Activated CD8-positive, alpha-beta T cell treated with anti-CD3 and anti-CD28 coated beads for 36 hours (primary cell): ENCODE results near the gene CISTR. TPM values are rescaled to one million over a fixed set of nuclear protein-coding genes. Genes with fewer than 3 reads are reported as not detected.

Experiments used
- ATAC-seq: fragments of 200-7000 bp; cut with Tn5 transposase; one replicate; pipeline ENCODE4 v1.10.0; 2021; ENCODE audit warnings: mild to moderate bottlenecking, moderate library complexity
- CTCF ChIA-PET: fragments of 350-600 bp; sonication (Branson Sonifier 250); formaldehyde crosslinking; loops from one replicate; lab custom pipeline; 2021; ENCODE audit warnings: antibody characterized with exemption; lab: Charles Lee
- POLR2A ChIA-PET: fragments of 350-600 bp; sonication (Branson Sonifier 250); formaldehyde crosslinking; loops from one replicate; lab custom pipeline; 2021; ENCODE audit warnings: antibody characterized with exemption; lab: Charles Lee
- DNase-seq: peaks from one replicate; pipeline ENCODE4 v3.0.0-alpha.2; 2020
- H3K27ac Mint-ChIP-seq: one replicate; pipeline ENCODE4 v1.8.0; 2021; ENCODE audit warnings: mild to moderate bottlenecking, mixed read lengths
- H3K27me3 Mint-ChIP-seq: one replicate; pipeline ENCODE4 v1.8.0; 2021; ENCODE audit warnings: mixed read lengths
- H3K36me3 Mint-ChIP-seq: one replicate; pipeline ENCODE4 v1.8.0; 2021; ENCODE audit warnings: low read depth, mixed read lengths
- H3K4me1 Mint-ChIP-seq: one replicate; pipeline ENCODE4 v1.8.0; 2021; ENCODE audit warnings: low read depth, mixed read lengths
- H3K4me3 Mint-ChIP-seq: one replicate; pipeline ENCODE4 v1.8.0; 2021; ENCODE audit warnings: mild to moderate bottlenecking, moderate library complexity, mixed read lengths
- H3K9me3 Mint-ChIP-seq: one replicate; pipeline ENCODE4 v1.8.0; 2021; ENCODE audit warnings: mixed read lengths
- CTCF ChIP-seq: fragments of 200-600 bp; IDR thresholded peaks from one replicate; pipeline ENCODE4 v1.8.0; 2022; ENCODE audit warnings: antibody characterized with exemption, mild to moderate bottlenecking
- intact Hi-C: fragments of 100-400 bp; cut with micrococcal nuclease; formaldehyde crosslinking; loops from one replicate; pipeline ENCODE4 v1.10.0; 2022
- total RNA-seq, 2 experiments: library from RNA; stranded (reverse); gene quantifications; one replicate each; pipeline ENCODE4 v1.2.3, GENCODE V29; 2021

CISTR gene
- total RNA-seq, 2 experiments from 2014 or later = not detected

- no peaks in the 10 kb centered on the region for H3K9me3 Mint-ChIP-seq
- H3K27me3 Mint-ChIP-seq = peaks cover 86% of the 10 kb centered on the region
- H3K4me3 Mint-ChIP-seq = no peak overlapping the region
- ChIA-PET POLR2A (no interaction called here), CTCF (interaction anchor here (0.9 to 18.9 kb wide), 9 partner anchors 10 to 99 kb away, joined by 3 to 361 read pairs (median 4); partner anchors contain the start of gene CISTR)
- intact Hi-C loops = no loop called here
- H3K27ac Mint-ChIP-seq = no peak overlapping the region
- no peak for DNase-seq
- TF ChIP-seq CTCF = no peak
- ATAC-seq = no peak
- no peaks in the 10 kb centered on the region for H3K36me3 Mint-ChIP-seq
- peaks cover 25% of the 10 kb centered on the region for H3K4me1 Mint-ChIP-seq
Measured at GRCh38 chr12:53698948-53699677, 52.7 kb downstream of the CISTR start.

GRCh38 chr12:53696655-53697331 lies 55.0 kb downstream of the CISTR start:
- no peak for TF ChIP-seq CTCF
- no peak overlapping the region for H3K27ac Mint-ChIP-seq
- intact Hi-C loops = no loop called here
- POLR2A ChIA-PET = interaction anchor here (0.7 kb wide), 1 partner anchor 47 kb away, joined by 4 read pairs; no protein-coding TSS in a partner anchor
- H3K36me3 Mint-ChIP-seq = no peaks in the 10 kb centered on the region
- no peaks in the 10 kb centered on the region for H3K9me3 Mint-ChIP-seq
- H3K4me1 Mint-ChIP-seq = peaks cover 27% of the 10 kb centered on the region
- peaks cover 77% of the 10 kb centered on the region for H3K27me3 Mint-ChIP-seq
- H3K4me3 Mint-ChIP-seq = no peak overlapping the region
- ATAC-seq = no peak
- DNase-seq = no peak
- CTCF ChIA-PET = interaction anchor here (18.9 kb wide), 1 partner anchor 46 kb away, joined by 361 read pairs; no protein-coding TSS in a partner anchor

Other genes with a start within 250 kb of the CISTR start
- not detected for gene NPFF, start 244.5 kb downstream of the CISTR start, total RNA-seq
- gene ATF7, start 125.6 kb downstream of the CISTR start, total RNA-seq = 10 to 100 TPM; 22.0 to 22.6 TPM
- gene ATP5MC2, start 75.9 kb downstream of the CISTR start, total RNA-seq = 100 to 1,000 TPM; 365 to 378 TPM
- gene CALCOCO1, start 24.5 kb downstream of the CISTR start, total RNA-seq = 10 to 100 TPM; 15.5 to 16.2 TPM
- not detected for gene HOXC13, start 186.9 kb upstream of the CISTR start, total RNA-seq
- not detected for gene HOXC12, start 202.9 kb upstream of the CISTR start, total RNA-seq
- not detected for gene HOXC11, start 221.1 kb upstream of the CISTR start, total RNA-seq
- gene HOTAIR, start 223.0 kb upstream of the CISTR start, total RNA-seq = not detected
- not detected for gene HOXC10, start 233.2 kb upstream of the CISTR start, total RNA-seq
- not detected for gene HOXC9, start 248.2 kb upstream of the CISTR start, total RNA-seq